Measurements from ENCODE around the gene ADCY3. TPM values are rescaled to one million over a fixed set of nuclear protein-coding genes. Genes with fewer than 3 reads are reported as not detected.

ADCY3 gene
- total RNA-seq, 1 experiment from 2014 or later: 75.6 TPM

DNA sequence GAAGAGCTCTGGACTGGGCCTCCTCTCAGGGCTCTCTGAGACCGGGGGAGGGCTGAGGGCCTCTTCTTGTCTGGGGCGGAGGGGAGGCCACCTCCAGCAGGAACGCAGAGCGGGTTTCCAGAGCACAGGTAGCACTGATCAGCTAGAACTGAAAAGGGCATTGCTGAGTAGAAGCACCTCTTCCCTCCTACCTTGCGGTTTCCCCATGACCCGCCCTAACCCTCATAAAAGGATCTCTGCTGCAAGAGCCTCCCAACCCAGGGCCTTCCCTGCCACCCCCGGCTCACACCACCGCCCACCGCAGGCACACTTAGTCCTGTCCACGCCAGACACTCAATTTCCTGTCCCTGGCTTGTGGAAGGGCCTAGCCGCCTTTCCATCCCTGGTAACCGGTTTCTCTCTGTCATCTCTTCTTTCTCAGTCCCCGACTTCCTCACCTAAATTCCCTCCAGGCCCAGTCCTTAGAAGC, 966 bp downstream of the ADCY3 start:
- peak; percentile 38 to 48 for DNase-seq
- Histone ChIP-seq H3K36me3 (ENCODE audit: control insufficient read depth, insufficient read depth, low read length) (no peaks in the 10 kb centered on the region; the same call in 1 of the 2 replicates), H3K4me3 (ENCODE audit: low read depth, low read length) (peak overlapping the region; percentile 66), H3K4me1 (peaks cover 6% of the 10 kb centered on the region; the same call in 1 of the 2 replicates), H3K27me3 (replicated peaks; ENCODE audit: control insufficient read depth, insufficient read depth, low read length) (no peaks in the 10 kb centered on the region), H3K9me3 (no peaks in the 10 kb centered on the region)
- no peaks in the 10 kb centered on the region for H3K9me3 Mint-ChIP-seq (ENCODE audit: unreplicated experiment)
- no peak overlapping the region for H3K27ac Mint-ChIP-seq (ENCODE audit: unreplicated experiment)
- H3K4me3 Mint-ChIP-seq (ENCODE audit: unreplicated experiment): peak overlapping the region; percentile 89
- peaks cover 25% of the 10 kb centered on the region for H3K4me1 Mint-ChIP-seq (ENCODE audit: low read depth, unreplicated experiment)
- peaks cover 15% of the 10 kb centered on the region for H3K36me3 Mint-ChIP-seq (ENCODE audit: insufficient read depth, unreplicated experiment)
- H3K27me3 Mint-ChIP-seq (ENCODE audit: insufficient read depth, unreplicated experiment): no peaks in the 10 kb centered on the region
- TF ChIP-seq, protein P1, sequence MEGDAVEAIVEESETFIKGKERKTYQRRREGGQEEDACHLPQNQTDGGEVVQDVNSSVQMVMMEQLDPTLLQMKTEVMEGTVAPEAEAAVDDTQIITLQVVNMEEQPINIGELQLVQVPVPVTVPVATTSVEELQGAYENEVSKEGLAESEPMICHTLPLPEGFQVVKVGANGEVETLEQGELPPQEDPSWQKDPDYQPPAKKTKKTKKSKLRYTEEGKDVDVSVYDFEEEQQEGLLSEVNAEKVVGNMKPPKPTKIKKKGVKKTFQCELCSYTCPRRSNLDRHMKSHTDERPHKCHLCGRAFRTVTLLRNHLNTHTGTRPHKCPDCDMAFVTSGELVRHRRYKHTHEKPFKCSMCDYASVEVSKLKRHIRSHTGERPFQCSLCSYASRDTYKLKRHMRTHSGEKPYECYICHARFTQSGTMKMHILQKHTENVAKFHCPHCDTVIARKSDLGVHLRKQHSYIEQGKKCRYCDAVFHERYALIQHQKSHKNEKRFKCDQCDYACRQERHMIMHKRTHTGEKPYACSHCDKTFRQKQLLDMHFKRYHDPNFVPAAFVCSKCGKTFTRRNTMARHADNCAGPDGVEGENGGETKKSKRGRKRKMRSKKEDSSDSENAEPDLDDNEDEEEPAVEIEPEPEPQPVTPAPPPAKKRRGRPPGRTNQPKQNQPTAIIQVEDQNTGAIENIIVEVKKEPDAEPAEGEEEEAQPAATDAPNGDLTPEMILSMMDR (IDR thresholded peaks at IDR 0.05; ENCODE audit: insufficient read depth in 1 of 2, low read depth in 1 of 2, low read length in 1 of 2, severe bottlenecking in 1 of 2, unreplicated experiment in 1 of 2): no peak
- BruUV-seq (replicated peaks): no TSS peak
- intact Hi-C loops (cut with micrococcal nuclease; ENCODE audit: unreplicated experiment): no loop called here
- POLR2A ChIA-PET: no interaction called here
- CTCF ChIA-PET: no interaction called here

DNA sequence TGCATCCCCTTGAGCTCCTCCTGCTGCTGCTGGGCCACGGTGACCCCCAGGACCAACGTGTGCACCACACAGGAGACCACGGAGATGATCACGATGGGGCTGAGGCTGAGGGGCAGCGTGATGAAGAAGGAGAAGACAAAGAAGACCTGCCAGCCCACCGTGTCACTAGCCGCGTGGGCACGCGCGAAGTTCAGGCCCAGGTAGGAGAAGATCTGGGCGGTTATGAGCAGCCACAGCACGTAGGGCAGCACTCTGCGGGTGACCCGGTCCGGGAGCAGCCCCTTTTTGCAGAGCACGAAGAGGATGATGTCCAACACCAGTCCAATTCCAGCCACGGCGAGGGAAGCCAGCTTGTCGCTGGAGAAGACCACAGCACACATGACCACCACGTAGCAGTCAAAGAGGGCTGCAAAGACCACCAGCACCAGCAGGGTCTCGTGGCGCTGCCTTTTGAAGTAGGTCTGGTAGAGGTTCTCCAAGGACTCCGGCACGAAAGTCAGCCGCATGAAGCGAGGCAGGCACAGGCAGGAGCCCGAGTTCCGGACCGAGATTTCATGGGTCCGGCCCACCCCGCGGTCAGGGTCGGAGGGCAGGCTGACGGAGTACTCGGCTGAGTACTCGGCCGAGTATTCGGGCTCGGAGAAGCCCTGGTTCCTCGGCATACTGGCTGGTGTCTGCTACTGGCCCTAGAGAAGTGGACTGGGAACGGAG, 1.6 kb downstream of the ADCY3 start:
- Mint-ChIP-seq H3K27me3 (ENCODE audit: insufficient read depth, unreplicated experiment) (no peaks in the 10 kb centered on the region), H3K4me1 (ENCODE audit: low read depth, unreplicated experiment) (peaks cover 25% of the 10 kb centered on the region), H3K36me3 (ENCODE audit: insufficient read depth, unreplicated experiment) (peaks cover 18% of the 10 kb centered on the region), H3K9me3 (ENCODE audit: unreplicated experiment) (no peaks in the 10 kb centered on the region), H3K27ac (ENCODE audit: unreplicated experiment) (no peak overlapping the region), H3K4me3 (ENCODE audit: unreplicated experiment) (peak overlapping the region; percentile 89)
- BruUV-seq (replicated peaks): no TSS peak
- no peaks in the 10 kb centered on the region; the same call in 1 of the 2 replicates for H3K36me3 ChIP-seq (ENCODE audit: control insufficient read depth, insufficient read depth, low read length)
- POLR2A ChIA-PET: no interaction called here
- H3K4me1 ChIP-seq: peaks cover 6% of the 10 kb centered on the region; the same call in 1 of the 2 replicates
- H3K27me3 ChIP-seq (replicated peaks; ENCODE audit: control insufficient read depth, insufficient read depth, low read length): no peaks in the 10 kb centered on the region
- no peaks in the 10 kb centered on the region for H3K9me3 ChIP-seq
- TF ChIP-seq, protein P1 (IDR thresholded peaks at IDR 0.05; ENCODE audit: insufficient read depth in 1 of 2, low read depth in 1 of 2, low read length in 1 of 2, severe bottlenecking in 1 of 2, unreplicated experiment in 1 of 2): no peak
- no peak overlapping the region for H3K4me3 ChIP-seq (ENCODE audit: low read depth, low read length)
- DNase-seq: no peak
- intact Hi-C loops (cut with micrococcal nuclease; ENCODE audit: unreplicated experiment): no loop called here
- CTCF ChIA-PET: no interaction called here

DNA sequence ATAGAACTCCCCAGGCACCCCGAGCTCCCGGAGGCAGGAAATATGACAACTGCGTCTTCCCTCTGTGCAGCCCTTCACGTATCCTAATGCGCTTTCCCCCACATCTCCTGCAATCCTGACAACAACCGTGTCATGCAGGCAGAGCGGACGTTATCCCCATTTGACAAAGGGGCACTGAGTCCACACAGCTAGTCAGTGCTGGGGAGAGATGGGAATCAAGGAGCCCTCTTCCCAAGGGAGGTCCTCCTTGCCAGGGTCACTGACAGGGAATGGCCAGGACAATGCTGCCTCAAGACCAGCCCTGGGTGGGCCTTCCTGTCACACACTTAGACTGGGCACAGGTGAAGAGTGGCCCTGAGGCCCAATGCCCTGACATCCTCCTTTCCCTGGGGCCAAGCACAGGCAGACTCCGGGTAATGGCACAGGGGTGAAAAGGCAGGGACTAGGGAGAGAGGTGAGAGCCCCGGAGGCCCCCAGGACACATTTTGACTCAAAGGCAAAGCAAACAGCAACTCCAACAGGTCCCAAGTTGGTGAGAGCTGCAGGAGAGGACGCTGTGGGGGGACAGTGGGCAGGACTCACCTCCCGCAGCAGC, 2.2 kb downstream of the ADCY3 start:
- Mint-ChIP-seq H3K27ac (ENCODE audit: unreplicated experiment) (no peak overlapping the region), H3K4me1 (ENCODE audit: low read depth, unreplicated experiment) (peaks cover 25% of the 10 kb centered on the region), H3K36me3 (ENCODE audit: insufficient read depth, unreplicated experiment) (peaks cover 21% of the 10 kb centered on the region), H3K4me3 (ENCODE audit: unreplicated experiment) (peak overlapping the region; percentile 89), H3K27me3 (ENCODE audit: insufficient read depth, unreplicated experiment) (no peaks in the 10 kb centered on the region), H3K9me3 (ENCODE audit: unreplicated experiment) (no peaks in the 10 kb centered on the region)
- ChIA-PET CTCF (no interaction called here), POLR2A (no interaction called here)
- no peak for DNase-seq
- no peaks in the 10 kb centered on the region; the same call in 1 of the 2 replicates for H3K36me3 ChIP-seq (ENCODE audit: control insufficient read depth, insufficient read depth, low read length)
- H3K9me3 ChIP-seq: no peaks in the 10 kb centered on the region
- TF ChIP-seq, protein P1 (IDR thresholded peaks at IDR 0.05; ENCODE audit: insufficient read depth in 1 of 2, low read depth in 1 of 2, low read length in 1 of 2, severe bottlenecking in 1 of 2, unreplicated experiment in 1 of 2): no peak
- no peak overlapping the region for H3K4me3 ChIP-seq (ENCODE audit: low read depth, low read length)
- H3K4me1 ChIP-seq: peaks cover 6% of the 10 kb centered on the region; the same call in 1 of the 2 replicates
- intact Hi-C loops (cut with micrococcal nuclease; ENCODE audit: unreplicated experiment): no loop called here
- BruUV-seq (replicated peaks): no TSS peak
- no peaks in the 10 kb centered on the region for H3K27me3 ChIP-seq (replicated peaks; ENCODE audit: control insufficient read depth, insufficient read depth, low read length)
